Vein endothelial cell (primary cell): ENCODE data around the gene PRR12. TPM values are rescaled to one million over a fixed set of nuclear protein-coding genes. Genes with fewer than 3 reads are reported as not detected.

Experiments
- small RNA-seq: library from RNA; depleted of rRNA; stranded (forward); fragments of <200 nt; gene quantifications from one replicate; pipeline ENCODE3, GENCODE V24; 2012
- total RNA-seq: library from RNA; depleted of rRNA; stranded (reverse); fragments of >200 nt; gene quantifications from 2 replicates; pipeline ENCODE4 v1.2.3, GENCODE V29; 2012

The PRR12 gene
- total RNA-seq = 5.3 and 5.9 TPM in 2 replicates

GRCh38 chr19:49590971-49591730 lies at the start of gene PRR12:
PRR12 (plus strand) TSS chr19:49591182; CDS start chr19:49591655, 473 bp downstream.

DNA sequence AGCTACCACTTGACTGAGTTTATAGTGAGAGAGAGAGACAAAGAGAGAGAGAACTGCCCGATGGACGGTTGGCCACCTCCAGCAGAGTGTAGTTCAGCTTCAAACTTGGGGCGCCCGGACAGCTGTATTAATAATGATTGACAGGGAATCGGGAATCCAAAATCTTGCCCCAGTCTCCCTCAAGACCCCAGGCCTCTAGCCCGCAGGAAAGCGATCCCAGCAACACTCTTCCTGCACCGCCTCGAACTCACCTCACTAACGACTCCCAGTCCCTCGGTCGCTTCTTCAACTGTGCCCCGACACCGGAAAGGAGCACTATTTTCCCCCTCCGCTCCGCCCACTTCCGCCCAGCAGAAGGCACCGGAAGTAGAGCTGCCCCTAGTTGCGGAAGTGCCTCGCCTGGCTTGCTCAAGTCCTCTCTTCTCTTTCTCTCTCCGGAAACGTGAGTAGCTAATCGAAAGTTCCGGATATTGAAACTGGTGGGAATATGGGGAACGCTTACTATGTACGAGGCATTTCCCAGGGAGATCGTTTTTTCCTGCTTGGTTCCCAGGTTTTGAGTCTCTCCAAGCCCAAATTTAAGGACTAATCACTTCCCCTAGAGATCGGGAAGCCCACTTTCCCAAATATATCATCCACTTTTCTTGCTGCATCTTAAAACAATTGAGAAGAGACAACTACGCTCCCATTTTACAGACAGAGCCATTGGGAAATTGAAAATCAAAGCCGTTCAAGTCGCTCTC lies 10.5 kb upstream of the PRR12 start, which contains the start of gene NOSIP:
TSS of gene NOSIP (minus strand) at position 293 of the 743 bp plus-strand sequence. CDS start 19,865 bp downstream, outside the sequence.

DNA sequence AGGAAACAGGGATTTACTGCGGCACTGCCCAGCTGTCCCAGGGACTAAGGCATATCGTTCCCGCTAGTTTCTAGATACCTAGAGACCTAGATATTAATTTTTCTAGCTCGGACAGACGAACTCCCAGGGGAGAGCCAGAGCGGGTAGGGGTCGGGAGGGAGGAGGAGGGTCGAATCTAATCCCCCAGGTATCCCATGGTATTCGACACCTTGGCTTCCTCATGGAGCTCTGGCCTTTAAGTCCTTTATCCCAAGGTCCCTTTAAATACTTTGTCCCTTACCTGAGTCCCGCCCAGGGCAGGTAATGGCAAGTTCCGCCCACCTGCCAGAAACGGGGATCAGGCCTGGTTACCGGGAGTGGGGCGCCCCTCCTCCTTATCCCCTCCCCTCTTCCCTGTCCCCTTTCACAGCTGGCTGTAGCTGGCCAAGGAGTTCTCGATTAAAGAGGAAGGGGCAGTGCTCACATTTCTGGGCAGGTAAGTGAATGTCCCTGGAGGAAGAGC lies 9.9 kb upstream of the PRR12 start, which contains the start of gene PRRG2:
TSS of gene PRRG2 (plus strand) at position 310 of the 502 bp plus-strand sequence. CDS start 1,904 bp downstream, outside the sequence.

GRCh38 chr19:49640113-49640898 lies 49.3 kb downstream of the PRR12 start, which contains the start of gene RRAS:
RRAS (minus strand) TSS chr19:49640143; CDS start chr19:49640098, 45 bp downstream.

GRCh38 chr19:49641688-49642491 lies 50.9 kb downstream of the PRR12 start, which contains the start of gene SCAF1:
SCAF1 (plus strand) TSS chr19:49642209; CDS start chr19:49645027, 2,818 bp downstream.

DNA sequence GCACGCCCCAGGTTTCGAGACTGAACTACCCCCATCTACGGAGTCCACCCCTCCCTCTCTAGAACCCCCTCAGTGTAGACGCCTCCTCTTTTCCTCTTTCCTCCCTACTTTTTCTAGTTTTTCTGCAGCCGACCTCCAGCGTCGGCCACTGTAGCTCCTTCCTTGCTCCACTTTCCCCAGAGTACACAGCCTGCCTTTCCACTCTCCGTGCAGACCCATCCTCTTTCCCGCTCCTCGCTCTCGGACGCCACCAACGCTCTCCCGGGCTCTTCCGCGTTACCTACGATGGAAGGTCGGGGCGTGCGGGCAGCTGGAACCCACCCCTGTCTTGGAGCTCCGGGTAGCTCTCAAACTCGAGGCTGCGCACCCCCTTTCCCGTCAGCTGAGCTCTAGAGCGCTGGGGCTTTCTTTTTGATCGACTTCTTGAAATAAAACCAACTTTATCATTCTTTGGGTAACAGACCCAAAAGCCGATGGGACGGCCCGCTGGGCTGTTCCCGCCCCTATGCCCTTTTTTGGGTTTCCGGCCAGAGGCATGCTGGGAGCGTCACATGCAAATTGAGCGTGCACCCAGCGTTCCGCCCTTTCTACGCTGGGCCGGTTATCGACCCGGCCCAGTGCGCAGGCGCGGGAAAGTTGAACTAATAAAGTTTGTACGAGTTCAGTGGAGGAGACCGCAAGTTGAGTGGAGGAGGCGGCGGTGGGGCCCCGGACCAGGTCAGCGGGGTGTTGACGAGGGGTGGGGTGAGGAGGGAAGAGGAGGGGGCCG lies 74.6 kb downstream of the PRR12 start, which contains the start of the genes BCL2L12 and IRF3:
TSS of gene BCL2L12 (plus strand) at position 583 of the 769 bp plus-strand sequence. CDS start 760 bp downstream, outside the sequence.
TSS of gene IRF3 (minus strand) at position 507 of the 769 bp plus-strand sequence. CDS start 1,019 bp downstream, outside the sequence.

Small RNA genes within 50 kb of the gene (small RNA-seq; reads per million reads assigned to genes)
- not detected for gene RF00019

Other genes with a start within 250 kb of the PRR12 start
- gene TEAD2, start 228.8 kb upstream of the PRR12 start, total RNA-seq = 69.8 and 95.7 TPM in 2 replicates
- 0.98 TPM in 1 of 2 replicates, not detected in the other for gene DKKL1, start 227.3 kb upstream of the PRR12 start, total RNA-seq
- not detected in 2 replicates for gene KASH5, start 202.9 kb upstream of the PRR12 start, total RNA-seq
- not detected in 2 replicates for gene PTH2, start 167.7 kb upstream of the PRR12 start, total RNA-seq
- gene GFY, start 165.8 kb upstream of the PRR12 start, total RNA-seq = not detected in 2 replicates
- not detected in 2 replicates for gene SLC17A7, start 149.7 kb upstream of the PRR12 start, total RNA-seq
- 98.8 and 111 TPM in 2 replicates for gene PIH1D1, start 139.4 kb upstream of the PRR12 start, total RNA-seq
- 34.9 and 38.8 TPM in 2 replicates for gene ALDH16A1, start 138.0 kb upstream of the PRR12 start, total RNA-seq
- gene FLT3LG, start 117.0 kb upstream of the PRR12 start, total RNA-seq = 1.7 and 3.3 TPM in 2 replicates
- 2,277 and 3,319 TPM in 2 replicates for gene RPL13A, start 103.6 kb upstream of the PRR12 start, total RNA-seq
- 3,071 and 4,093 TPM in 2 replicates for gene RPS11, start 94.7 kb upstream of the PRR12 start, total RNA-seq
- gene FCGRT, start 78.5 kb upstream of the PRR12 start, total RNA-seq = 88.0 and 140 TPM in 2 replicates
- gene RCN3, start 63.2 kb upstream of the PRR12 start, total RNA-seq = 20.3 and 62.4 TPM in 2 replicates
- 171 and 222 TPM in 2 replicates for gene NOSIP, start 10.6 kb upstream of the PRR12 start, total RNA-seq
- 6.5 and 8.5 TPM in 2 replicates for gene PRRG2, start 9.9 kb upstream of the PRR12 start, total RNA-seq
- gene RRAS, start 49.0 kb downstream of the PRR12 start, total RNA-seq = 30.6 and 65.3 TPM in 2 replicates
- 19.4 and 35.6 TPM in 2 replicates for gene SCAF1, start 51.0 kb downstream of the PRR12 start, total RNA-seq
- 38.5 and 43.2 TPM in 2 replicates for gene IRF3, start 74.7 kb downstream of the PRR12 start, total RNA-seq
- 9.4 and 9.5 TPM in 2 replicates for gene BCL2L12, start 74.8 kb downstream of the PRR12 start, total RNA-seq
- gene PRMT1, start 86.1 kb downstream of the PRR12 start, total RNA-seq = 388 and 419 TPM in 2 replicates
- 0.98 and 1.9 TPM in 2 replicates for gene ADM5, start 98.4 kb downstream of the PRR12 start, total RNA-seq
- 22.9 and 25.0 TPM in 2 replicates for gene CPT1C, start 99.9 kb downstream of the PRR12 start, total RNA-seq
- gene TSKS, start 172.1 kb downstream of the PRR12 start, total RNA-seq = not detected in 2 replicates
- 103 and 114 TPM in 2 replicates for gene AP2A1, start 175.8 kb downstream of the PRR12 start, total RNA-seq
- gene FUZ, start 222.1 kb downstream of the PRR12 start, total RNA-seq = 12.3 and 16.7 TPM in 2 replicates
- gene MED25, start 227.1 kb downstream of the PRR12 start, total RNA-seq = 27.0 and 28.1 TPM in 2 replicates